BLaER1 (cell line): ENCODE data around the gene NINJ1.
A peak's percentile ranks its signal among the peaks of the same experiment; 100 is the strongest.

Experiments
- H3K27ac ChIP-seq: shearing (Covaris generic); formaldehyde crosslinking; 2 replicates; pipeline ENCODE4 v1.8.1; 2022
- H3K27me3 ChIP-seq: shearing (Covaris generic); formaldehyde crosslinking; 2 replicates; pipeline ENCODE4 v1.8.1; 2022
- H3K36me3 ChIP-seq: shearing (Covaris generic); formaldehyde crosslinking; 2 replicates; pipeline ENCODE4 v1.8.1; 2022
- H3K4me1 ChIP-seq: shearing (Covaris generic); formaldehyde crosslinking; 2 replicates; pipeline ENCODE4 v1.8.1; 2022
- H3K4me2 ChIP-seq: shearing (Covaris generic); formaldehyde crosslinking; 2 replicates; pipeline ENCODE4 v1.8.1; 2022
- H3K4me3 ChIP-seq: shearing (Covaris generic); formaldehyde crosslinking; 2 replicates; pipeline ENCODE4 v1.8.1; 2022
- H3K9ac ChIP-seq: shearing (Covaris generic); formaldehyde crosslinking; 2 replicates; pipeline ENCODE4 v1.8.1; 2022
- H3K9me3 ChIP-seq: shearing (Covaris generic); formaldehyde crosslinking; 2 replicates; pipeline ENCODE4 v1.8.1; 2022
- H4K20me1 ChIP-seq: shearing (Covaris generic); formaldehyde crosslinking; 2 replicates; pipeline ENCODE4 v1.8.1; 2022
- Cebpa-rat ChIP-seq: shearing (Covaris generic); IDR thresholded peaks from 2 replicates; pipeline ENCODE4 v1.8.1; 2022

The NINJ1 gene

GRCh38 chr9:93161786-93162562, 27.9 kb upstream of the NINJ1 start:
- H3K27me3 ChIP-seq = no peaks in the 10 kb centered on the region

GRCh38 chr9:93159601-93160471, 25.8 kb upstream of the NINJ1 start:
- TF ChIP-seq Cebpa-rat = no peak
- 0 out of 2 replicates have a peak overlapping the region, but pooled peaks have one; percentile 20 for H3K4me2 ChIP-seq

More at GRCh38 chr9:93161786-93162562, 27.9 kb upstream of the NINJ1 start:
- Histone ChIP-seq H3K27ac (no peak overlapping the region), H3K9me3 (no peaks in the 10 kb centered on the region), H3K4me2 (no peak overlapping the region), H4K20me1 (no peaks in the 10 kb centered on the region), H3K4me1 (peaks cover 30% of the 10 kb centered on the region), H3K4me3 (no peak overlapping the region), H3K9ac (no peak overlapping the region), H3K36me3 (no peaks in the 10 kb centered on the region)
- no peak for TF ChIP-seq Cebpa-rat

GRCh38 chr9:93156475-93157008, 22.5 kb upstream of the NINJ1 start:
- H3K9me3 ChIP-seq = no peaks in the 10 kb centered on the region
- no peaks in the 10 kb centered on the region for H3K27me3 ChIP-seq
- H3K4me1 ChIP-seq = peaks cover 75% of the 10 kb centered on the region
- no peak for TF ChIP-seq Cebpa-rat
- peak overlapping the region; percentile 61 for H3K27ac ChIP-seq
- no peaks in the 10 kb centered on the region for H4K20me1 ChIP-seq
- no peak overlapping the region for H3K4me3 ChIP-seq
- no peak overlapping the region; the same call in 1 of the 2 replicates for H3K9ac ChIP-seq
- peak overlapping the region; percentile 43 for H3K4me2 ChIP-seq
- no peaks in the 10 kb centered on the region for H3K36me3 ChIP-seq

More at GRCh38 chr9:93159601-93160471, 25.8 kb upstream of the NINJ1 start:
- Histone ChIP-seq H4K20me1 (no peaks in the 10 kb centered on the region), H3K9ac (no peak overlapping the region), H3K27me3 (no peaks in the 10 kb centered on the region), H3K4me1 (peaks cover 51% of the 10 kb centered on the region), H3K4me3 (no peak overlapping the region), H3K9me3 (no peaks in the 10 kb centered on the region), H3K36me3 (no peaks in the 10 kb centered on the region), H3K27ac (no peak overlapping the region)

GRCh38 chr9:93155716-93156474, 21.8 kb upstream of the NINJ1 start:
- no peak overlapping the region for H3K4me3 ChIP-seq
- no peaks in the 10 kb centered on the region for H3K36me3 ChIP-seq
- no peaks in the 10 kb centered on the region for H3K9me3 ChIP-seq
- no peak overlapping the region; the same call in 1 of the 2 replicates for H3K9ac ChIP-seq
- H4K20me1 ChIP-seq = no peaks in the 10 kb centered on the region
- peak overlapping the region; percentile 61 for H3K27ac ChIP-seq
- no peak for TF ChIP-seq Cebpa-rat
- peak overlapping the region; percentile 43 for H3K4me2 ChIP-seq
- peaks cover 81% of the 10 kb centered on the region for H3K4me1 ChIP-seq
- H3K27me3 ChIP-seq = no peaks in the 10 kb centered on the region

- no peak for TF ChIP-seq Cebpa-rat
- no peak overlapping the region for H3K4me3 ChIP-seq
- no peaks in the 10 kb centered on the region for H4K20me1 ChIP-seq
- no peaks in the 10 kb centered on the region for H3K9me3 ChIP-seq
- H3K9ac ChIP-seq = no peak overlapping the region
- no peaks in the 10 kb centered on the region for H3K36me3 ChIP-seq
- 0 out of 2 replicates have a peak overlapping the region, but pooled peaks have one; percentile 23 for H3K27ac ChIP-seq
- no peaks in the 10 kb centered on the region for H3K27me3 ChIP-seq
- H3K4me2 ChIP-seq = peak overlapping the region; percentile 34
- peaks cover 80% of the 10 kb centered on the region for H3K4me1 ChIP-seq
Measured at GRCh38 chr9:93154293-93154903, 20.3 kb upstream of the NINJ1 start.

GRCh38 chr9:93151097-93151784, 17.2 kb upstream of the NINJ1 start:
- no peaks in the 10 kb centered on the region for H3K36me3 ChIP-seq
- no peak overlapping the region for H3K9ac ChIP-seq
- TF ChIP-seq Cebpa-rat = no peak
- H3K27ac ChIP-seq = peak overlapping the region; percentile 4; the same call in 1 of the 2 replicates
- no peaks in the 10 kb centered on the region for H3K27me3 ChIP-seq
- H4K20me1 ChIP-seq = no peaks in the 10 kb centered on the region
- peaks cover 28% of the 10 kb centered on the region for H3K9me3 ChIP-seq
- H3K4me1 ChIP-seq = peaks cover 62% of the 10 kb centered on the region
- H3K4me2 ChIP-seq = no peak overlapping the region
- no peak overlapping the region for H3K4me3 ChIP-seq

- Histone ChIP-seq H3K9me3 (peaks cover 33% of the 10 kb centered on the region), H3K27me3 (no peaks in the 10 kb centered on the region), H3K4me3 (no peak overlapping the region), H3K9ac (no peak overlapping the region), H3K4me1 (peaks cover 62% of the 10 kb centered on the region), H3K27ac (no peak overlapping the region), H3K4me2 (no peak overlapping the region), H3K36me3 (no peaks in the 10 kb centered on the region), H4K20me1 (no peaks in the 10 kb centered on the region)
- no peak for TF ChIP-seq Cebpa-rat
Measured at GRCh38 chr9:93149361-93149760, 15.3 kb upstream of the NINJ1 start.

- TF ChIP-seq Cebpa-rat = no peak
- no peak overlapping the region for H3K9ac ChIP-seq
- peaks cover 33% of the 10 kb centered on the region for H3K9me3 ChIP-seq
- no peak overlapping the region for H3K4me3 ChIP-seq
- no peak overlapping the region for H3K4me2 ChIP-seq
- H3K27ac ChIP-seq = no peak overlapping the region
- peaks cover 62% of the 10 kb centered on the region for H3K4me1 ChIP-seq
- no peaks in the 10 kb centered on the region for H4K20me1 ChIP-seq
- no peaks in the 10 kb centered on the region for H3K27me3 ChIP-seq
- no peaks in the 10 kb centered on the region for H3K36me3 ChIP-seq
Measured at GRCh38 chr9:93148721-93149120, 14.7 kb upstream of the NINJ1 start.
